NK-92 (cell line): Measurements from ENCODE around the gene NAA11.

ENCODE experiments used
- DNase-seq: peaks from one replicate; lab custom pipeline; 2025; ENCODE audit not compliant: unreplicated experiment; lab: John Stamatoyannopoulos, UW

NAA11 gene

DNA sequence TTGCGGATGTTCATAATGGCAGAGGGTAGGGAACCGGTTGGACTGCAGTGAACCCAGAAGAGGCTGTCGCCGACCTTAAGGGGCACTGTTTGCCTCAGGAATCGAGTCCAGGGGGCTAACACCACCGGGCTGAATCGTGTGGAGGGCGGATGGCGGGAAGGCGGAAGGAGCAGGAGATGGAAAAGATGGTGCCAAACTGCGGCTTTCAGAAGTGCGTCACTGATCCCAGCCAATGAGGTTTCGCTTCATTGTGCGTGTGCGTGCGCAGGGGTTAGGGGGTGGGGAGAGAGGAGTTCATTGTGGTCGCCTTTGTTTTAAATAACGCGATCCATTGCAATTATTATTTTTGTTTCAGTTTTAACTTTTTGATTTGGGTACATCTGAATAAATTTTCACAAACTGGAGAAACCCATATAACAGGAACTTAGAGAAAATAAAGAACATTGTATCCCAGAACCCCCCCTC, at the start of gene NAA11:
Gene NAA11 (minus strand): TSS at position 198 of the 465 bp plus-strand sequence. CDS start 184 bp downstream, at position 14.
- no peak for DNase-seq

DNA sequence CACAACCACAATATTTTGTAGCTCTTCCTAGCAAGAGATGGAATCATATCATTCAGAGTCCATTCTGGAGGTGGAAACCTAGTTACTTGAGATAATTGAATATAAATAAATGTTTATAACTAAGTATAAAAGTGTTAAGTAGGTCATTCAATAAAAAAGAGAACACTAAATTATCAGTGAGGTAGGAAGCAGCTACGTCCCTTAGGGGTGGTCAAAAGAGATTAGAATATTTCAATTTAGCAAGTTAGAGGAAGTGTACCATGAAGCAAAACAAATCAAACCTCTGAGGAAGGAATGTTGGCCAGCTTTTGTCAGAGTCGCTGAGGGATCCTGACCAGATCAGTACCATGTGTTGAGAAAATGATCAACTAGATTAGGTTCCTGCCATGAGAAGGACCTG, 44.2 kb upstream of the NAA11 start:
- DNase-seq, result no peak

DNA sequence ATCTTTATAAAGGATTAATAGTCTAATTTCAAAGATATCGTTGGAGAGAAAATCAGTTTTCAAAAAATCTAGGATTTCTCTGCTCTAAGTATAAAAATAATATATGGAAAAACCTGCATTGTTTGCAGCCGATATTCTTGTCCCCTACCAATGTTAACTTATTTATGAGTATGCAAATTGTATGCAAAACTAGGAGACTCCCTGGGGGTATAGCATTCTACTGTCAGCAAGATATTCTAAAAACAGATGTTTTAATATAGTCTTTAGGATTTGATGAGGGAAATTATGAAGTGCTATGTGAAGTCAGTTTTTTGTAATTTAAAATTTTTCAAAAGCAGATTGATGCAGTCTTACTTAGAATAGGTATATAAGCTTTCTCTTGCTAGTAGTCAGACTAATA, 41.2 kb upstream of the NAA11 start:
- DNase-seq, result no peak

DNA sequence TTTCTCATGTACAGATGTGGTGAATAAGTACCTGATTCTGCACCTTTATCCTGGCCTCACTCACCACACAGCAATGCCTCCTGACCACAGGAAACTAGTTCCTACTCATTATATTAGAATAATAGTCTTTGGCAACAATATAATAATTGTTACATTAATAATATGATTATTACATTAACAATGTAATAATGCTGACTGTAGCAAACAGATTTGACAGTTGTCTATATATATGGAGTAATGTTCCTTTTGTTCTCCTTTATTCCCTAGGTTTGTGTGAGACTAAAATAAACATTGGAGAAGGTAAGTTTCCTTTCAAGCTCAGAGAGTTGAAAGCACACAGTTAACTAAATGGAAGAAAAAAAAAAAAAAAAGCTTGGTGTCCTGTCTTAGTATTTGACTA, 40.6 kb upstream of the NAA11 start:
- no peak for DNase-seq

DNA sequence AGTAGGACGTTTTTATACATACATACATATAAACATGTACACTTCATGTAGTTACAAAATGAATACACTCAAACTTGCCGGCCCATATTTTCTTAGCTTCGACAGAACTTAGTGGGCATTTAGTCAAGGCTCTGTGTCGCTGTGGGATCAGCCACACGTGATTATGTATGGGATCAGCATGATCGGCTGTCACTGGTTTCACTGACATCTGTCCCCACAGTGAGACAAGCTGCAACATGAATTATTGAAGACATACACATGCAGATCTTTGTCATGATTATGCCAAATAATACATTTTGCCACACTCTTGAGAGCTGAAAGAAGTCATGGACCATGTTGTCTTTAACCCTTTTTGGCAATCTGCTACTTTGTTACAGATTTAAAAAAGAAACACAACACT, 38.2 kb upstream of the NAA11 start:
- DNase-seq, result no peak

DNA sequence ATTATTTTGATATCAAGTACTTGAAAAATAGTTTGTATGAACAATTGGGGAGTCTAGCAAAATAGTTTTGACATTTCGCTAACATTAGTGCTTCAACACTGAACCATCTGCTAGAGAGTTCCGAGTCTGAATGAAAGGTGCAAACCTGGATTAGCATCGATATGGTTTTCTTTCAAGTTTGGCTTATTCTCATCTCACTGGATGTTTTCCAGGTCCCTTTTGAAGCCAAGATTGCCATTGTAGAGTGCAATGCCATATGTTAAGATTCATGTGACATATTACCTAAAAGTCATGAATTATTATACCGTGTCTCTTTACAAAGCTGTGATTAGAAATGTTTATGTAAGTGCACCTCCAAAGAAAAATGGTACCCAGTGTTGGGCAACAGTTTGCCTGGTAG, 36.8 kb upstream of the NAA11 start:
- no peak for DNase-seq

DNA sequence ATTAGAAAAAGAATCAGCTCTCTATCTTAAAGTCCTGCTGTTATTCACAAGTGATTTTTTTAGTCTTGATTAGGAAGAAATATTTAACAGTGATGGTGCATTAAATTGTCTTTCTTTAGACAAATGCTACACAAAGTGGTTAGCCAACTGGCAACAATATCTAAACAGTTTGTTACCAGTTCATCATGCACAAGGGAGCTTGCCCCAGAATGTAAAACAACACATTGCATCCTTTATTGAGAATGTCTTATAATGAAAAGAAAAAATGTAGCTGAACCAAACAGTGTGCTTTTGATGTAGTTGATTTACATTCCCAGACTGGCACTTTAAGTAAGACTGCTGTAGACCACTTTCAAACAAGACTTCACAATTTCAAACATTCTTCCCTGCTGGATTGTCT, 34.1 kb upstream of the NAA11 start:
- DNase-seq, result no peak

DNA sequence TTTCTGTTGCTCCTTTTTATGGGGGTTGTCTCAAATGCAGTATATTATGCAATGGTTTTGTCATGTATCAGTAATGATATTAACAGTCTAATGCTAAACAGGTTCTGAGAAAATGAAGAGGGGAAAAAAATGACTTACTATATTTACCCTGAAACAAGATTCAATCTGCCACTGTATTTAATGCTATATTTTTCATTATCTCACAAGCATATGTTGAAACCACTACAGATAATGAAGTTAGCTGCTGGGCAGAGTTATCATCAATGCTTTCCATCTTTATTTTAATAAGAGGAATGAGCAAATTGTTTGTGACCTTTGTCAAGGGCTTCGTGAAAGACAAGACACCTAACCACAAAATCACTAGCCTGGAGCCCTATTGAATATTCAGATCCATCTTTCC, 32.6 kb upstream of the NAA11 start:
- no peak for DNase-seq

DNA sequence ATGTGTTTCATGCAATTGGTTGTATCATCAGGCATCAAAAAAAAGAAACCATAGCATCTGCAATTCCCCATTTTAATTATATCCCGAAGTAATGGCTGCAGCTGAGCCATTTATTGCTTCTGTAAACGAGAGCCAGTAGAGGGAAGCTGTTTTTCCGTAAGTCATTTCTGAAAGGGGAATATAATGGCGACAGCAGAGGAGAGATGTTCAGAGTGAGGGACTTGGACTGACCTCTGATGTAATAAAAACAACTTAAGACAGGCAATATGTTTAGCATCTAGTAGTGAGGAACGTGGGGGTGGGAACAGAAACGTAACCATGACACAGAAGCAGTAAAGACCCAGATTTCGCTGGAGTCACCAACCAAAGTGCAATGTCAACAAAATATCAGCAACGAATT, 31.5 kb upstream of the NAA11 start:
- DNase-seq, result no peak

DNA sequence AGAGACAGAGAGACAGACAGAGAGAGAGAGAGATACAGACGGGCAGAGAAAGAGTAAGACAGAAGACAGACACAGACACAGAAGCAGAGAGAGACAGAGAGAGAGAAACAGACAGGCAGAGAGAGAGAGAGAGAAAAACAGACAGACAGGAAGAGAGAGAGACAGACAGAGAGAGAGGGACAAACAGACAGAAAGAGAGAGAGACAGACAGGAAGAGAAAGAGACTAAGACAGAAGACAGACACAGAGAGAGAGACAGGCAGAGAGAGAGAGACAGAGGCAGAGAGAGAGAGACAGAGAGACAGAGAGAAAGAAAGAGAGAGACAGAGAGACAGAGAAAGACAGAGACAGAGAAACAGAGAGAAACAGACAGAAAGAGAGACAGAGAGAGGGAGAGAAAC, 27.2 kb upstream of the NAA11 start:
- DNase-seq, result no peak

DNA sequence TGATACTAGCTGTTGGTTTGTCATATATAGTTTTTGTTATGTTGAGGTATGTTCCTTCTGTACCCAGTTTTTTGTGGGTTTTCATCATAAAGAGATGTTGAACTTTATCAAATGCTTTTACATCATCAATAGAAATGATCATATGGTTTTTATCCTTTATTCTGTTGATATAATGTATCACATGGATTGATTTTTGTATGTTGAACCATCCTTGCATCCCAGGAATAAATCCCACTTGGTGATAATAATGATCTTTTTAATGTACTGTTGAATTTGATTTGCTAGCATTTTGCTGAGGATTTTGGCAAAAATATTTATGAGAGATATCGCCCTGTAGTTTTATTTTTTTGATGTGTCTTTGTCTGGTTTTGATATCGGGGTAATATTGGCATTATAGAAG, 22.5 kb upstream of the NAA11 start:
- DNase-seq, result no peak

DNA sequence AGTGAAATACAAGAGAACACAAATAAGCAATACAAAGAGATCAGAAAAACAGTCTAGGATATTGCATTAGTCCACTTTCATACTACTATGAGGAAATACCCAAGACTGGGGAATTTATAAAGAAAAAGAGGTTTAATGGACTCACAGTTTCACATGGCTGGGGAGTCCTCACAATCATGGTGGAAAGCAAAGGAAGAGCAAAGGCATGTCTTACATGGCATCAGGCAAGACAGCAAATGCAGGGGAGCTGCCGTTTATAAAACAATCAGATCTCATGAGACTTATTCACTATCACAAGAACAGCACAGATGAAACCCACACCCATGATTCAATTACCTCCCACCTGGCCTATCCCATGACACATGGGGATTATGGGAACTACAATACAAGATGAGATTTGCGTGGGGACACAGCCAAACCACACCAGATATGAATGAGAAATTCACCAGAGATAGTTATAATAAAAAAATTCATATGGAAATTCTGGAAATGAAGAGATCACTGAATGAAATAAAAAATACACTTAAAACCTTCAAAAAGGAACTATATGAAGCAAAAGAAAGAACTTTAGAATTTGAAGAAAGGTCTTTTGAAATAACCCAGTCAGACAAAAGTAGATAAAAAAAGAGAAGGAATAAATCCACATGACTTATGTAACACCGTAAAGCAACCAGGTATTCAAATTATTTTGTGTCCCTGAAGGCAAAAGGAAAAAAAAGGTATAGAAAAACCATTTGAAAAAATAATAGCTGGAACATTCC, 16.2 kb upstream of the NAA11 start:
- no peak for DNase-seq

DNA sequence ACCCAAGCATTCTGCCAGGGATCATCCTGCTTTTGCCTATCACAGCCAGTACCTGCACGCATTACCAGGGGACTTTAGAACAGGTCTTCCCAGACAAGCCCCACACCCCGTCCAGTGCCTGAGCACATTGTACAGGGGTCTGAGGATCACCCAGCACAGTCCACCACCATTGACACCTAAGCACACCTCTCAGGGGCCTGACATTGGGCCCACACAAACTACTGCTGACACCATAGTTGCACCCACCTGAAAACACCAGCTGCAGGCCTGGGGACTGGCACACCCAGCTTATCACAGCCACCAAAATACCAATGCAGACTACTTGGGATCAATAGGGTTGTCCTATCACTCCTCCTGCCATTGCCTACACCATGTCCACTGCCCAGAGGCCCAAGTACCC, 14.7 kb upstream of the NAA11 start:
- DNase-seq, result no peak

DNA sequence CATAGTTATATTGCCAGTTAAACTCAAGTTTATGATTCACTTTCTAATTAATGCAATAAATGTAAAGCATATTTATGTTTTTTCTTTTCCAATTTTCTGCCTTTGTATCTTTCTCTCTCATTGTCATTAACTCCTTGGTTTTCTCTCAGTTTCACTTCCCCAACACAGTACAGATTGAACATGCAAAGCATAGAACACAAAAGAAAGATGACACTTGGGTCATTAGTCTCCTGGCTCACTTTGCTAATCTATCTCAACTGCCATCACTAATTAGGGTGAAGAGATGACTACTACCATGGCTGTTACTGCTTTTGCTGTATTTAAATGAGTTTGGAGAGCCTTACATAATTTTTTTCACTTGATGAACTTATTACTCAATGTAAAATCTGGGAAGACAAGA, 12.3 kb upstream of the NAA11 start:
- no peak for DNase-seq

DNA sequence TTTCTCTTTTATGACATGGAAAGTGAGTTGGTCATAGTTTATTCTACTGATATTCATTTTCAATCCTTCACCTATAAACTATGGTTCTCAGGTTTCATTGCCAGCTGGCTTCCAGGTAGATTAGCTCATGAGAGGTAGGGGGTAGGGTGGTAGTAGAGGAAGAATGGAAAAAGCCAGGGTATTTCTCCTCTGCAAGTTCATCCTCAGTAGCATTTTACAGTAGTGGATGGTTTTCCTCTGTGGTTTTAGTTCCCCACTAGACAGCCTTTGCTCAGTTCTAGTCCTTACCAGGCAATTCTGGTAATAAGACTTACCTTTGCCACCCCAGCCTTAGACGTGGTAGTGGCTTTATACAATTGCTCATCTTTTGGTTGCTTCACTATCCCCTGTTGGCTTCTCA, 8.9 kb upstream of the NAA11 start:
- DNase-seq, result no peak

DNA sequence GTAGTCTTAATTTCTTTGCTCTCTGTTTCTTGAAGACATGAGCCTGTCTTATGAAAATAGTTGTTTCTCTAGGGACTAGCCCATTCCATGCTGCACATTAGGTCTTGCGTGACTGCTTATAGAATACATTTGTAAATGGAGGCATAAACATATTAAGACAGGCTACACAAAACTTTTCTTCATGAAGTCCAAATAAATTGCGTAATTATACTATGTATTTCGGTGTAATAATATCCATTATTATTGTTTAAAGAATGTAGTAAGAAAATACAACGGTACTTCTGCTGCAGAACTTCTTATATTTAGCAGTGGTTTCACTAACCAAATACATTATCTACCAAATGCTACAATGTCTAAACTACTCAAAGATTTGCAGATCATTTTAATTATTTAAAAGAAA, 8.5 kb upstream of the NAA11 start:
- DNase-seq, result no peak

DNA sequence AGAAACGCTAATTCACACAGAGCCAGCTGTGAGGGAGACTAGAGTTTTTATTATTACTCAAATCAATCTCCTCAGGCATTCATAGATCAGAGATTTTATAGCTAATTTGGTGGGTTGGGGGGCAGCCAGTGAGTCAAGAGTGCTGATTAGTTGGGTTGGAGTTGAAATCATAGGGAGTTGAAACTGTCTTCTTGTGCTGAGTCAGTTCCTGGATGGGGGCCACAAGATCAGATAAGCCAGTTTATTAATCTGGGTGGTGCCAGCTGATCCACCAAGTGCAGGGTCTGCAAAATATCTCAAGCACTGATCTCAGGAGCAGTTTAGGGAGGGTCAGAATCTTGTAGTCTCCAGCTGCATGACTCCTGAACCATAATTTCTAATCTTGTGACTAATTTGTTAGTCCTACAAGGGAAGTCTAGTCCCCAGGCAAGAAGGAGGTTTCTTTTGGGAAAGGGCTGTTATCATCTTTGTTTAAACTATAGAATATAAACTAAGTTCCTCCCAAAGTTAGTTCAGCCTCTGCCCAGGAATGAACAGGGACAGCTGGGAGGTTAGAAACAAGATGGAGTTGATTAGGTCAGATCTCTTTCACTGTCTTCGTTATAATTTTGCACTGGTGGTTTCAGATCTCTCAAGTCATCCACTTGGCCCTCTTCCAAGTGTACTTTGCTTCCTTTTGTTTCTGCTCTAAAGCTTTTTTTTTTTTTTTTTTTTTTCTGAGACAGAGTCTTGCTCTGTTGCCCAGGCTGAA, 5.4 kb upstream of the NAA11 start:
- DNase-seq, result no peak

DNA sequence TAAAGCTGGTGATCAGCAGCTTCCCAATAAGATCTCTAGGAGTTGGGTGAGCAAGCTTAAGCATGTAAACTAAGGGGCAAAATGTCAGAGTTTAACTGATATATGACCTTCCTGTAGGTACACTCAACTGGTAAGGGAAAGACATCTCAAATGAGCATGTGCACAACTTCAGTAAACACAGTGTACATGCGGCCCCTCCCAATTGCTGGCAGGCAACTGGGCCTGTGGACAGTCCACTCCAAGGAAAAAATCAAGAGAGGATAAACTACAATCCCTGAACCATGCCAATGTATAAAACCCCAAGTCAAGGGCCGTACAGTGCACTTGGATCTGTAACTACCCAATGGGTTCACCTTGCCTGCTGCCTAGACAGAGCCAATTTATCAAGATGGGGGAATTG, 4.9 kb upstream of the NAA11 start:
- no peak for DNase-seq

DNA sequence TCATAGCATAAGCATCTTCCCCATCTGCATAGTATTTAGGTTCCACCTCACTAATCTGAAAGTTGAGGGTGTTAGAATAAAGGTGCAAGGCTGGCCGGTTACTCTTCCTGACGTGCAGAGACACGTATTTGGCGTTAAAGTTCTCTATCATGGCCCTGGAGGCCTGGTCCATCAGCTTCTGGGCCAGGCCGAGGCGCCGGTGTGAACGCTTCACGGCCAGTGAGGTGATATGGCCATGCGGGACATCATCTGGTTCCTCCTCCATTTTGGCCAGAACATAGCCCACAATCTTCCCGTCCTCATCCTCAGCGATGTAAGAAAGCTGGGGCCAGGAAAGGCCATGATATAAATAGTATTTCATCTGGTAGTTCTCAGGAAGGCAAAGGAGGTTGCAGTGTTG, 425 bp downstream of the NAA11 start:
- DNase-seq, result no peak

DNA sequence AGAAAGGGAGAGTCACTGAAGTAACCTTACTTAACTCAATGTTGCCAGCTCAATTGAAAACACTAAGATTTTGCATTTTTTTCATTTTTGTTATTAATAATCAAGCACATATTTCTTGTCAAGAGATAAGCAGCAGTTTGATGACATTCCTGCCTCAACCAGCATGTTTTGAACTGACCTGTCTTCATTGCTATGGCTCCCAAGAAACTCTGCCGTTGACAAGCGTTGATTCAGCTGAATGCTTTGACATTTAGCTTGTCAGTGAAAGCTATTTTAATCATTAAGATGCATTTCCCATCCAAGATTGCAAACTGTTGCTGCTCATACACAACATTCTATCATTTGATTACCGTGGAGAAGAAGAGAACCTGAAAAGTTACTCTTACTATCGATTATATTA, 5.9 kb downstream of the NAA11 start:
- no peak for DNase-seq

DNA sequence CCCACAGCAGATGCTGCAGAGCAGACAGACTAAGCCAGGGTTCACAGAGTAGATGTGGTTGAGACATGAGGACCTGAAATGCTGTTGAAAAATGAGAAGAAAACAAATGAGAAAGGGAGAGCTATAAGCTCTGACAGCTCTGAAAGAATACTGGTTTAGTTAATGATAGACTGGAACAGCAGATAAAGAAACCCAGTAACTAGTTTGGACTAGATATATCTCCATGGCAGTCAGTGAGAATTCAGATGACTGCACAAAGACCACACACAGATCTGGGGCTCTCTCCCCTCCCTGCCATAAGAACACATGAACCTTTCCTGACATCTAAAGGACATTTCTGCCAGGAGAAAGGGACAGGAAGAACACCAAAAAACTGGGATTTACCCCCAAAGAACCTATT, 8.2 kb downstream of the NAA11 start:
- no peak for DNase-seq

DNA sequence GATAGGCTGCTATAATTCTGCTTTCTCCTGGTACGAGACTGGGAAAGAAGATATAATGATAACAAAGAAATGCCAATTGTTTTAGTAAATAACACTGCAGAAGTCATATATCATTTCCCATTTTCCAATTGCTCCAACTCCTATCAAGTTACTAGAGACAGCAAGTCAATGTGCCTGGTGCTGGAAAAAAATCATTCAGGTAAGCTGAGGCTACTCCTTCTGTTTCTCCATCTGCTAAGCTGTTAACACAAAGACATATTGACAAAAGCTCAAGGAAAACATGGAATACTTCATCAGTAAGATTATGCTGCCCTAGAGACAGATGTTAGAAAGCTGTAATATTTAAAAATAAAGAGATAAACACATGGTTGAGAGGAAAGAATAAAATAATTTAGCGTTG, 10.0 kb downstream of the NAA11 start:
- DNase-seq, result no peak

DNA sequence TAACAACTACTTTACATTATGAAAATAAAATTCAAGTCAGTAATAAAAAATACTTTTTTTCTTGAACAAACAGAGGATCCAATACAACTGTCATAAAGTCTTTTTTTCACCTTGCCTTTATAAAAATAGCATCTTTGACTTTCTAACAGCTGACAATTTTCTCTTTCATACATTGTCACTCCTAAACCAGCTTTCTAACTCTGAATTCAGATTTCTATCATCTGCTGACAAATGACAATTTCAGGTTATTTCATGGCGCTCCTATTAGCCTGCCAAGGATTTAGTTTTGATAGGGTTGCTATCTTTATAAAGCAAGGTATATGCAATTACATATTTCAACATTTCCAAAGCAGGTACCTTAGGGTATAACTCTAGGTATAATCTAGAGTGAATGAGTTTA, 14.6 kb downstream of the NAA11 start:
- DNase-seq, result no peak
